Endothelial cell of umbilical vein (primary cell): ENCODE results near the gene CABYR. TPM values are rescaled to one million over a fixed set of nuclear protein-coding genes. Genes with fewer than 3 reads are reported as not detected.

Source experiments
- BruUV-seq: library from RNA; stranded (reverse); fragments of 400-500 nt; replicated peaks from 2 replicates; lab custom pipeline; 2021; lab: Mats Ljungman, UMichigan
- CTCF ChIA-PET: fragments of 300-600, 350-600 bp; sonication (Branson Sonifier 250); formaldehyde crosslinking; loops from one replicate; lab custom pipeline; 2021; ENCODE audit warnings: antibody characterized with exemption, inconsistent platforms; lab: Charles Lee
- POLR2A ChIA-PET: fragments of 300-600, 350-600 bp; sonication (Branson Sonifier 250); formaldehyde crosslinking; loops from one replicate; lab custom pipeline; 2021; ENCODE audit warnings: antibody characterized with exemption, inconsistent platforms; lab: Charles Lee
- DNase-seq: peaks from one replicate; pipeline ENCODE4 v3.0.0-alpha.2; 2011; ENCODE audit warnings: low read depth, low spot score
- FAIRE-seq: peaks from 2 replicates; lab custom pipeline; 2011; peaks lifted over from hg19 to GRCh38; lab: Jason Lieb, UNC
- H2AFZ ChIP-seq: 2 replicates; pipeline ENCODE4 v1.6.0; 2012; ENCODE audit warnings: low read depth, low read length, control low read depth, inconsistent platforms
- H3K27ac ChIP-seq: 2 replicates; pipeline ENCODE4 v1.5.1; 2011; ENCODE audit warnings: low read depth, mild to moderate bottlenecking, control low read depth, low read length, moderate library complexity; ENCODE audit not compliant: insufficient read depth
- H3K27me3 ChIP-seq, 2 experiments: 2 replicates each; pipeline versions ENCODE4 v1.6.0 to v1.6.1; 2011; ENCODE audit warnings: low read length in 2 of 2, mixed read lengths in 1 of 2; ENCODE audit not compliant: control insufficient read depth in 2 of 2, insufficient read depth in 2 of 2
- H3K36me3 ChIP-seq, 2 experiments: 2 replicates in 1 of 2; 3 replicates in 1 of 2; pipeline ENCODE4 v1.5.1; 2011; ENCODE audit warnings: low read length in 2 of 2, mild to moderate bottlenecking in 1 of 2, moderate library complexity in 1 of 2; ENCODE audit not compliant: control insufficient read depth in 2 of 2, insufficient read depth in 2 of 2; ENCODE audit errors: extremely low read depth in 1 of 2
- H3K4me1 ChIP-seq: 3 replicates; pipeline ENCODE4 v1.5.1; 2011; ENCODE audit warnings: mild to moderate bottlenecking, low read length; ENCODE audit not compliant: control insufficient read depth, insufficient read depth; ENCODE audit errors: extremely low read depth
- H3K4me2 ChIP-seq: 2 replicates; pipeline ENCODE4 v1.6.1; 2011; ENCODE audit warnings: low read length, control low read depth, mixed read lengths; ENCODE audit not compliant: insufficient read depth
- H3K4me3 ChIP-seq, 3 experiments: fragments of 200-600 bp in 1 of 3; sonication (generic), shearing (Covaris generic) in 1 of 3; replicated peaks in 1 of 3; 2 replicates each; pipeline ENCODE4 v1.5.1; 2011 to 2016; ENCODE audit warnings: control low read depth in 3 of 3, low read length in 3 of 3, mild to moderate bottlenecking in 2 of 3, inconsistent platforms in 1 of 3, low read depth in 1 of 3, moderate library complexity in 1 of 3; ENCODE audit not compliant: insufficient read depth in 1 of 3
- H3K79me2 ChIP-seq: 2 replicates; pipeline ENCODE4 v1.6.0; 2012; ENCODE audit warnings: low read length, inconsistent platforms; ENCODE audit not compliant: control insufficient read depth, insufficient read depth
- H3K9ac ChIP-seq: replicated peaks from 2 replicates; pipeline ENCODE3; 2011; ENCODE audit warnings: low read length, control low read depth; ENCODE audit not compliant: insufficient read depth; ENCODE audit errors: extremely low read depth
- H3K9me1 ChIP-seq: replicated peaks from 3 replicates; pipeline ENCODE4 v1.6.0; 2011; ENCODE audit warnings: mild to moderate bottlenecking, low read length; ENCODE audit not compliant: control insufficient read depth, insufficient read depth; ENCODE audit errors: extremely low read depth
- H3K9me3 ChIP-seq: replicated peaks from 2 replicates; pipeline ENCODE4 v1.5.1; 2012; ENCODE audit warnings: low read length, inconsistent platforms; ENCODE audit not compliant: control insufficient read depth, insufficient read depth
- H4K20me1 ChIP-seq: replicated peaks from 2 replicates; pipeline ENCODE3; 2011; ENCODE audit warnings: mild to moderate bottlenecking, low read length; ENCODE audit not compliant: control insufficient read depth, insufficient read depth; ENCODE audit errors: extremely low read depth
- CTCF ChIP-seq, 2 donors: IDR thresholded peaks; 1 replicate in 1 of 2; 2 replicates in 1 of 2; pipeline ENCODE4 v1.5.1; 2011; ENCODE audit warnings: low read length in 2 of 2, mild to moderate bottlenecking in 2 of 2, moderate library complexity in 2 of 2, control low read depth in 1 of 2, inconsistent platforms in 1 of 2, low read depth in 1 of 2; ENCODE audit not compliant: insufficient read depth in 1 of 2; ENCODE audit errors: extremely low read depth in 1 of 2
- EZH2 ChIP-seq: IDR thresholded peaks from 2 replicates; pipeline ENCODE4 v1.6.1; 2012; ENCODE audit warnings: borderline replicate concordance, low read depth, mild to moderate bottlenecking, moderate library complexity, low read length, inconsistent platforms; ENCODE audit not compliant: severe bottlenecking
- JUN ChIP-seq: IDR thresholded peaks from 2 replicates; pipeline ENCODE4 v1.6.1; 2011; ENCODE audit warnings: borderline replicate concordance, low read depth; ENCODE audit not compliant: insufficient read length, insufficient read depth
- MYC ChIP-seq: IDR thresholded peaks from one replicate; pipeline ENCODE4 v1.6.1; 2011; ENCODE audit warnings: mild to moderate bottlenecking, low read depth, low read length
- POLR2A ChIP-seq: IDR thresholded peaks from 2 replicates; pipeline ENCODE4 v1.6.1; 2012; ENCODE audit warnings: low read depth, mild to moderate bottlenecking, control low read depth, low read length
- POLR2AphosphoS5 ChIP-seq: IDR thresholded peaks from 2 replicates; pipeline ENCODE4 v1.6.1; 2012; ENCODE audit warnings: low read depth, mild to moderate bottlenecking, control low read depth, low read length, moderate library complexity; ENCODE audit not compliant: insufficient read depth
- dilution Hi-C: fragments of 300-500 bp; cut with MboI; formaldehyde crosslinking; loops from one replicate; pipeline ENCODE4 v1.15.0; 2019; ENCODE audit warnings: low sequenced_read_pairs; ENCODE audit not compliant: extremely low pct_ligation_motif_present
- intact Hi-C: fragments of 100-400 bp; cut with micrococcal nuclease; formaldehyde crosslinking; loops from one replicate; pipeline ENCODE4 v1.10.0; 2022
- polyA plus RNA-seq, 4 experiments: library from polyadenylated mRNA; depleted of rRNA in 3 of 4; stranded (reverse) in 3 of 4; unstranded in 1 of 4; fragments of >200 nt; gene quantifications; 2 replicates each; pipeline versions ENCODE4 v1.2.1 to v1.2.3, GENCODE V29; 2011 to 2012; ENCODE audit warnings: missing spikeins in 1 of 4
- total RNA-seq: library from RNA; stranded (reverse); gene quantifications from 2 replicates; pipeline ENCODE4 v1.2.3, GENCODE V29; 2021

CABYR gene
- total and polyA plus RNA-seq, 2 donors (not counting 3 experiments of a cell fraction or from before 2014, with no cell fraction given) = 3.9 to 8.9 TPM

GRCh38 chr18:24126155-24126961 lies 12.5 kb upstream of the CABYR start:
- dilution Hi-C loops = no loop called here
- Histone ChIP-seq H3K4me3 (no peak overlapping the region), H3K79me2 (no peaks in the 10 kb centered on the region), H3K36me3 (no peaks in the 10 kb centered on the region), H3K27me3 (no peaks in the 10 kb centered on the region), H3K9me3 (no peaks in the 10 kb centered on the region), H3K4me1 (no peaks in the 10 kb centered on the region), H3K9ac (no peak overlapping the region), H3K4me2 (no peak overlapping the region), H3K9me1 (no peaks in the 10 kb centered on the region), H4K20me1 (no peaks in the 10 kb centered on the region), H3K27ac (no peak overlapping the region), H2AFZ (no peak overlapping the region)
- FAIRE-seq (no peak), DNase-seq (no peak)
- ChIA-PET CTCF (no interaction called here), POLR2A (no interaction called here)
- BruUV-seq = no TSS peak
- intact Hi-C loops = no loop called here
- TF ChIP-seq POLR2A = no peak
- no peak for TF ChIP-seq POLR2AphosphoS5
- TF ChIP-seq JUN = no peak
- TF ChIP-seq MYC = no peak
- no peak for TF ChIP-seq EZH2
- TF ChIP-seq CTCF (IDR thresholded peaks at IDR 0.05; ENCODE audit: extremely low read depth in 1 of 2, insufficient read depth in 1 of 2, low read depth in 1 of 2, low read length in 2 of 2) = no peak
